Occipital lobe (tissue), 2 donors: ENCODE measurements around the gene GAGE10. TPM values are rescaled to one million over a fixed set of nuclear protein-coding genes. Genes with fewer than 3 reads are reported as not detected.
"Not testable (repeated sequence)": the region's sequence is repeated elsewhere in the genome, so short reads cannot be mapped to it uniquely, and the experiment has no call there.

Experiments
- DNase-seq: peaks from one replicate; lab custom pipeline; 2025; lab: John Stamatoyannopoulos, UW
- total RNA-seq: library from RNA; depleted of rRNA; stranded (reverse); fragments of >200 nt; gene quantifications from one replicate; pipeline ENCODE4 v1.2.3, GENCODE V29; 2014

Gene GAGE10
- total RNA-seq, 1 donor from 2014 or later = not detected

DNA sequence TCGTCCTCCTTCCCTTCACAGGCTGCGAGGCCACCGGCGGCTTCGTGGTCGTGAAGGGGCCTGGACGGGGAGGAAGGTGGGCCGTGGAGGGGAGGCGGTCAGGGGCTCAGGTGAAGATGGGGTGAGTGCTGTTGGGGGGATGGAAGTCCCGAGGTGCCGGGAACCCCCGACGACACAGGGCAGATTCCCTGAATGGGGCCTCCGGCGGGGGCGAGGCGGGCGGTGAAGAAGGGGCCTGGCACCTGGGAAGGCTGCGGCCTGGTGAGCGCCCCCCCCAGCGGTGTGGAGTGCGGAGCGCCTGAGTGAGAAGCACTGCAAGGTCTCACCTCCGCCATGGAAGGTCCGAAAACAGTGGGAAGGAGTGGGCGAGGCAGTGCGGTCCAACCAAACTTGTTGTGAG is 18.8 kb downstream of the GAGE10 start:
- DNase-seq = not testable (repeated sequence)

DNA sequence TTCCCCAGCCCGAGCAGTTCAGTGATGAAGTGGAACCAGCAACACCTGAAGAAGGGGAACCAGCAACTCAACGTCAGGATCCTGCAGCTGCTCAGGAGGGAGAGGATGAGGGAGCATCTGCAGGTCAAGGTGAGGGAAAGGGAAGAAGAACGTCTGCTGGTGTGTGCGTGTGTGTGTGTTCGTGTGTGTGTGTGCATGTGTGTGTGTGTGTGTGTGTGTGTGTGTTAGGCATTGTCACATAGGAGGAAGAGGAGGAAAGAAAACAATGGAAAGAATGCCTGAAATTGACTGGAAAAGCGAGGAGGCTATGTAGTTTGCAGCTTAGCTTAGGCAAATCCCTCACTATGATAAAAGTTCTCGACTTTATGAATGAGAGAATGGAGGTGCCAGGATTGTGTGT is 20.3 kb downstream of the GAGE10 start:
- DNase-seq = not testable (repeated sequence)

DNA sequence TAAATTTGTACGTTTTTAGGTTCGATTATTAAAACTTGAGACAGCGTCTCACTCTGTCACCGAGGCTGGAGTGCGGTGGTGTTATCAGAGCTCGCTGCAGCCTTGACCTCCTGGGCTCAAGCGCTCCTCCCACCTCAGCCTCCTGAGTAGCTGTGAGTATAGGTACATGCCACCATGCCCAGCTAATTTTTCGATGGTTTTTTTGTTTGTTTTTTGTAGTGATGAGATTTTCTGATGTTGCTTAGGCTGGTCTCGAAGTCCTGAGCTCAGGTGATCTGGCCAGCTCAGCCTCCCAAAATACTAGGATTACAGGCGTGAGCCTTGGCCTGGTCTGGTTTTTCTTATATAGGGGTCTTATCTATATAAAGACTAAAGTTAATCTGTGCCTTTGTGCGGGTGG is 27.0 kb downstream of the GAGE10 start:
- not testable (repeated sequence) for DNase-seq

DNA sequence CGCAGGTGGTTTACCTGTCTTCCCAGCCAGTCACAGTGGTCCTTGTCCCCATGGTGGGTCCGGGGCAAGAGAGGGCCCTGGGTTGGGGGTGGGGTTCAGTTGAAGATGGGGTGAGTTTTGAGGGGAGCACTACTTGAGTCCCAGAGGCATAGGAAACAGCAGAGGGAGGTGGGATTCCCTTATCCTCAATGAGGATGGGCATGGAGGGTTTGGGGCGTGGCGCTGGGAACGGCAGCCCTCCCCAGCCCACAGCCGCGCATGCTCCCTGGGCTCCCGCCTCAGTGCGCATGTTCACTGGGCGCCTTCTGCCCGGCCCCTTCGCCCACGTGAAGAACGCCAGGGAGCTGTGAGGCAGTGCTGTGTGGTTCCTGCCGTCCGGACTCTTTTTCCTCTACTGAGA is 27.8 kb downstream of the GAGE10 start, which contains the start of gene GAGE13:
GAGE13 (plus strand) TSS at position 301 of the 400 bp plus-strand sequence. CDS start 1,156 bp downstream, outside the sequence.
- DNase-seq = not testable (repeated sequence)

DNA sequence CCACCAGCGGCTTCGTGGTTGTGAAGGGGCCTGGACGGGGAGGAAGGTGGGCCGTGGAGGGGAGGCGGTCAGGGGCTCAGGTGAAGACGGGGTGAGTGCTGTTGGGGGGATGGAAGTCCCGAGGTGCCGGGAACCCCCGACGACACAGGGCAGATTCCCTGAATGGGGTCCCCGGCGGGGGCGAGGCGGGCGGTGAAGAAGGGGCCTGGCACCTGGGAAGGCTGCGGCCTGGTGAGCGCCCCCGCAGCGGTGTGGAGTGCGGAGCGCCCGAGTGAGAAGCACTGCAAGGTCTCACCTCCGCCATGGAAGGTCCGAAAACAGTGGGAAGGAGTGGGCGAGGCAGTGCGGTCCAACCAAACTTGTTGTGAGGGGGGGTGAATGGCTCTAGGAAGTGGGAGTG is 28.4 kb downstream of the GAGE10 start:
- DNase-seq = not testable (repeated sequence)

DNA sequence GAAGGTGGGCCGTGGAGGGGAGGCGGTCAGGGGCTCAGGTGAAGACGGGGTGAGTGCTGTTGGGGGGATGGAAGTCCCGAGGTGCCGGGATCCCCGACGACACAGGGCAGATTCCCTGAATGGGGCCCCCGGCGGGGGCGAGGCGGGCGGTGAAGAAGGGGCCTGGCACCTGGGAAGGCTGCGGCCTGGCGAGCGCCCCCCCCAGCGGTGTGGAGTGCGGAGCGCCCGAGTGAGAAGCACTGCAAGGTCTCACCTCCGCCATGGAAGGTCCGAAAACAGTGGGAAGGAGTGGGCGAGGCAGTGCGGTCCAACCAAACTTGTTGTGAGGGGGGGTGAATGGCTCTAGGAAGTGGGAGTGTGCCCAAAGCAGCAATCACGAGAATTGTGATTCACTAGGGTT is 38.0 kb downstream of the GAGE10 start:
- DNase-seq = not testable (repeated sequence)

DNA sequence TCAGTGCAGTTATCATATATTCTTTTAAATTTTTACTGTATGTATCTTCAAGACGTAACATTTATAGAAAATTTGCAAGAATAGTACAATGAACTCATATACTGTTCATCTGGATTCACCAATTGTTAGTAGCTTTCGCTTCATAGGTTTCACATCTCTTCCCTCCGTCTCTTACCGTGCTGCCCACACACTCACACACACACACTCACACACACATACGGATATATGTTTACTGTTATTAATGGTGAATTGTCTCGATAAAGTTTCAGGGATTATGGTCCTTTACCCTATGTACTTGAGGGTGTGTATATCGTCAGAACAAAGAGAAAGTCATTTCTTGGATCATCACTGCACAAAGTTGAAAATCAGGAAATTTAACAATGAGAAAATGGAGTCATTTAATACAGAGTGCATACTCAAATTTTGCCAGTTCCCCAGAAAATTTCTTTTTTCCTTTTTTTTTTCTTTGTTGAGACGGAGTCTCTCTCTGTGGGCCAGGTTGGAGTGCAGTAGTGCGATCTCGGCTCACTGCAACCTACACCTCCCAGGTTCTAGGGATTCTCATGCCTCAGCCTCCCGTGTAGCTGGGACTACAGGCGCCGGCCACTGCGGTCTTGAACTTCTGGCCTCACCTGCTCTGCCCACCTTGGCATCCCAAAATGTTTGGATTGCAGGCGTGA is 41.2 kb downstream of the GAGE10 start:
- DNase-seq = not testable (repeated sequence)

DNA sequence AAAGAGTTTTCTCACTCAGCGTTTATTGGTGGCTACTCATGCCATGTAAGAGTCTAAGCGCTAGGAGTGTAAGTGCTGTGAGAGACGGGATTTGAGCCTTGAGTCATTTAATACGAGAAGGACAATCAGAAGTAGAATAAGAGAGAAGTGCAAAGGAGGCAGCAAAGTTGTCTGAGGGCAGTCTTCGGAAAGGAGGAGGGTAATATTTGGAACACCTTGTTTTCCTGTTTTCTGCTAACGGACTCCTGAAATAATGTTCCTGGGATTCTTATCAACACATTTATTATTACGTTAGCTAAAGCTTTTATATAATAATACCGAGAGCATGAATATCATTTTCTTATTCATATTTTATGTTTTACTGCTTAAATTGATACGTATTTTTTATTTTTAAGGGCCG is 42.0 kb downstream of the GAGE10 start:
- not testable (repeated sequence) for DNase-seq

DNA sequence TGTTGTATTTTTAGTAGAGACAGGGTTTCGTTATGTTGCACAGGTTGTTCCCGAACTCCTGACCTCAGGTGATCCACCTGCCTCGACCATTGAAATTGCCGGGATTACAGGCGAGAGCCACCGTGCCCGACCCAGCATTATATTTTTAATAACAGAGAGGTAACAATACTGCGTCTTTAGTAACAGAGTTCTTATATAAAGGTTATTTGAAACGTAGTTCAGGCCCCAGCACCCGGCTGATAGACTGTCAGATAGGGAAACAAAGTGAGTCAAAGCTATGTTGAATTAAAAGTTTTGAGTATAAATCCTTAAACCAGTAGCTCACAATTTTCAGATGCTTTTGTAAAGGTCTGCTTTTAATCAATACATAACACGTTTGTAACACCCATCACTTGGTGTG is 42.7 kb downstream of the GAGE10 start:
- DNase-seq = not testable (repeated sequence)

Other genes with a start within 250 kb of the GAGE10 start
- gene CCDC120, start 244.6 kb upstream of the GAGE10 start, total RNA-seq = 2.0 TPM
- 3.0 TPM for gene PRAF2, start 229.6 kb upstream of the GAGE10 start, total RNA-seq
- 23.9 TPM for gene WDR45, start 223.8 kb upstream of the GAGE10 start, total RNA-seq
- 18.2 TPM for gene GPKOW, start 179.9 kb upstream of the GAGE10 start, total RNA-seq
- gene MAGIX, start 140.9 kb upstream of the GAGE10 start, total RNA-seq = 3.4 TPM
- 0.62 TPM for gene PLP2, start 131.7 kb upstream of the GAGE10 start, total RNA-seq
- gene PRICKLE3, start 117.3 kb upstream of the GAGE10 start, total RNA-seq = 0.47 TPM
- 158 TPM for gene SYP, start 103.5 kb upstream of the GAGE10 start, total RNA-seq
- not detected for gene CACNA1F, start 70.3 kb upstream of the GAGE10 start, total RNA-seq
- 5.6 TPM for gene CCDC22, start 68.2 kb upstream of the GAGE10 start, total RNA-seq
- gene FOXP3, start 38.9 kb upstream of the GAGE10 start, total RNA-seq = 0.16 TPM
- 12.6 TPM for gene PPP1R3F, start 33.9 kb upstream of the GAGE10 start, total RNA-seq
- not detected for gene GAGE12J, start 18.4 kb downstream of the GAGE10 start, total RNA-seq
- not detected for gene GAGE13, start 27.9 kb downstream of the GAGE10 start, total RNA-seq
- gene GAGE12C, start 228.5 kb downstream of the GAGE10 start, total RNA-seq = not detected
- gene GAGE12D, start 238.1 kb downstream of the GAGE10 start, total RNA-seq = not detected
- gene GAGE12E, start 247.6 kb downstream of the GAGE10 start, total RNA-seq = not detected